ENCODE measurements around the gene AHCTF1. TPM values are rescaled to one million over a fixed set of nuclear protein-coding genes. Genes with fewer than 3 reads are reported as not detected.
"Not testable (repeated sequence)": the region's sequence is repeated elsewhere in the genome, so short reads cannot be mapped to it uniquely, and the experiment has no call there.

AHCTF1 gene
- polyA plus RNA-seq, 1 donor: 27.6 TPM

DNA sequence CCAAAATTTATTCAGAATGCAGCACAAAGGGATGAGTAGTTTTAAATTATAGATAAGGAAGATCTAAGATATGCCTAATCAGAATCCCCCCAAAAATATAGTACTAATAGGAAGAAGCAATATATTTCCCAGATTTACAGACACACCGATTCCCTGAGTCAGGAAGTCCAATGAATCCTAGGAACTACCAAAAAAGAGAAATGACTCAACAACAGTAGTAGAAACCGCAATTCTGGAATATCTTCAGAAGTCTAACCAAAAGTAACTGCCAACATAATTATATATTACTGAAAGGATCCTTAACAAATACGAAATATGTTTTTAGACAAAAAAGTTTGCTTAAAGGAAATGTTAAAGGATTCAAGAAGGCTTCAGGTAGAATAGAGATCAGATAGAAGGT, 10.3 kb downstream of the AHCTF1 start:
- no peak for DNase-seq

DNA sequence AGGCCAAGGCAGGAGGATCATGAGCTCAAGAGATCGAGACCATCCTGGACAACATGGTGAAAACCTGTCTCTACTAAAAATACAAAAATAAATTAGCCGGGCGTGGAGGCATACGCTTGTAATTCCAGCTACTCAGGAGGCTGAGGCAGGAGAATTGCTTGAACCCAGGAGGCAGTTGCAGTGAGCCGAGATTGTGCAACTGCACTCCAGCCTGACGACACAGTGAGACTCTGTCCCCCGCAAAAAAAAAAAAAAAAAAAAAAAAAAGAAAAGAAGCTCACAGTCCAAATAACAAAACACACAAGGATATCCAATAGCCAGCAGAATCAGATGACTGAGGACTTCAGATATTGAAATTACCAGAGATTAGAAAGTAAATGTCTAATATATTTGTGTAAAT, 11.8 kb downstream of the AHCTF1 start:
- no peak for DNase-seq

DNA sequence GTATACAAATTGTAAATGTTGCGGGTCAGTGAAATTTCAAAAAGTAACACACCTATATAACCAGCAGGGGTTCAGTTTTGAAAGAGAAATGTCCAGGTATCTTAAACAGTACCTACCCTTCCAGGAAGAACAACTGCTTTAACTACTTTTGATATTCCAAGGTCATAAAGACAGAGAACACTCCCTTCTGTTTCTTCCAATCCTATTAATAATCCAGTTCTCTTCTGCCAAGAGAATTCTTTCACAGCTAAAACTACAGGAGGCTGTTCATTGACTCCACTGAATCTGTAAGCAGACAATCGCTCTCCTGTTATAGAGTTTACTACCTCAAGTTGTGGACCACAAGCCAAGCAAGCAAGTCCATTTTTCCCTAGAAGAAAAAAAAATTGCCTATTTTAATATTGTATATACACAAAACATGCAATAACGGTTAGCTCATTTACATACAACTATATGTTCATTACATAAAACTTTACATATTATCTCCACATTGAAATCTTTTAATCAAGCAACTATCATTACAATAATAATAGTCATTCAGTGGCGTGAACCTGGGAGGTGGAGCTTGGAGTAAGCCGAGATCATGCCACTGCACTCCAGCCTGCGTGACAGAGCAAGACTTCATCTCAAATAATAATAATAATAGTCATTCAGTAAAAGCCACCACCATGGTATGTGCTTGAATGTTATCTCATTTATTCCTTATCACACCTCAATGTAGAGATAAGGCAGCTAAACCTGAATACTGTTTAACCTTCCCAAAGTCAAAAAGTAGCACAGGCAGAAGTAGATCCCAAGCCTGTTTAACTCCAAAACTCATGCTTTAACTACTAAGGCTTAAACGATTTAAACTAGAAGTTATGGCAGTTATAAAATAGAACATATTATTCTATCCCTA, 15.5 kb downstream of the AHCTF1 start:
- DNase-seq: not testable (repeated sequence)

DNA sequence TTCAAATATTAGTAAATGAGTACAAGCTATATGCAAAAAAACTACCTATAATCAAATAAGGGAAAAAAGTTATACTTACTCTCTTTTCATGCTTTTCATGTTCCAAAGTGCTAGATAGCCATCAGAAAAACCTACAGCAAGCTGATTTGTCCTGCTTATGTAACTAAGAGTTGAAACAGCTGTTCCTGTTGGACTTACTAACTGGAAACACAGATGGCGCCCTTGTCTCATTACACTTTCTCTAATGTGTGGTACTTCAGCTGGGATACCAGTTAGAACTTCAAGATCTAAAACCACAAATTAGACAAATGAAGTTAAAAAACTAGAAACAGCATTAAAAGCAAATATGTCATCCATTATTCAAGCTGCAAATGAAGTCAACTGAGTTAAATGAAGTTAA, 24.3 kb downstream of the AHCTF1 start:
- peak; percentile 30 for DNase-seq

DNA sequence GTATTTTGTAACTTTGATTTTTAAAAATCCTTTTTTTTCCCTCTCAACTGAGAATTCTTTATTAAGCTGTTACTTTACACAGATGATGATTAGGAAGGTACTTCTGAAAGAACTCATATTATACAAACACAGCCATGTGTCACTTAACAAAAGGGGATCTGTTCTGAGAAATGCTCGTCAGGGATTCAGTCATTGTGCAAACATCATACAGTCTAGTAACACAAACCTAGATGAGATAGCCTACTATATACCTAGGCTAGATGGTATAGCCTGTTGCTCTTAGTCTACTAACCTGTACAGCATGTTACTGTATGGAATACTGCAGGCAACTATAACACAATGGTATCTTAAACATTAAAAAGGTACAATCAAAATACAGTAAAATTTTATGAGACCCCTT, 24.9 kb downstream of the AHCTF1 start:
- DNase-seq: no peak

DNA sequence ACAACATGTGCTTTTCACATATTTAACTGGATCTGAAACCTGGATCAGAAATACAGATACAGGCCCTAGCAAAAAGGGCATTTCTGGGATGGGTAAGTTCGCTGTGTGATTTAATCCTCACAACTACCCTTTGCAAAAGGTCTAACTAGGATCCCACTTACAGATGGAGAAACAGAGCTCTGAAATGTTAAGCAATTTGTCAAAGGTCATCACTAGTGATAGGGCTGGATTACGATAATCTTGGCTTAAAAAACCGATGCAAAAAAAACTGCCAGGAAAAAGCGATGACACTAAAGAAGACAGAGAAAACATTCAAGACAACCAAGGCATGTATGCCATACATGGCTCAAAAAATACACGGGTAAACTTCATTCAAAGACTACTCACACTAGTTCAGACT, 29.9 kb downstream of the AHCTF1 start:
- DNase-seq: no peak

DNA sequence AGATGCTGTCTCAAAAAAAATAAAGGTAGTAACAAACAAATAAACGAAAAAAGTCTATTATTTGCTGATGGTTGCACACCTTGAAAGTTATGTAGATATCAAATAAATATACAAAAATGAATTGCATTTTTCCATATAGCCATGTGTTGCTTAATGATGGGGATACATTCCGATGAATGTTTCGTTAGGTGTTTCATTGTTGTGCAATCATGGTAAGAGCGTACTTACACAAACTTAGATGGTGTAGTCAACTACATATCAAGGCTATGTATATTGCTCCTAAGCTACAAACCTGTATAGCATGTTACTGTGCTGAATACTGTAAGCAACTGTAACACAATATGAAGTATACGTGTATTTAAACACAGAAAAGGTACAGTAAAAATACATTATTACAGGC, 34.4 kb downstream of the AHCTF1 start:
- DNase-seq: no peak

DNA sequence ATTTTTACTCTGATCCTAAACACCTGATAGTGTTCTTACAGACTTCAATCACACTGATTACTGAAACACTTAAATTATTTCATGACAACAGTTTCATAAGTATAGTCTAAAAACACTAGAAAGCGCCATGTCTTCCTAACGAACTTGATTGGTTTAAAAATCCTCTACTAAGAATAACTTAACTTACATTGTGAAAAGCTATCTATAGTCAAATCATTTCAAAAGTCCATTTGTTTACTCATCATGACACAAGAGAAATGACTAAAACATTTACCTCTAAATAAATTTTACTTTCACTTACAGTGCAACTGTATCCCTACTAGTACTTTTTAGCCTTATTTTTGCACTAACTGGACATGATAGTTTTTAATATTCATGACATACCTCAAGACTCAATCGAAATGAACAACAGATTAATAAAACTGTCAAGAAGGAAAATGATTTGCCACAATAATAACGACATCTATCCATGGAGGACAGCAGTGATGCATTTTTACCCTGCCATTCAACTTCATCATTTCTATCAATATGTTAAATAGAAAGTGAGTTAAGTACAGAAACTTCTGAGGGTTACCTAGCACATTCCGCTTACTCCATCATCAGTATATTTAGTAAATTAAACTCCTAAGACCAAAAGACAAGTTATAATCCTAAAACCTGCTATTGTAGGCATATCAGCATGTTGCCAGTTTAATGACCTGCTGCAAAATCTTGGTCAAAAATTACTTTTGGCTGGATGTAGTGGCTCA, 38.4 kb downstream of the AHCTF1 start:
- no peak for DNase-seq

DNA sequence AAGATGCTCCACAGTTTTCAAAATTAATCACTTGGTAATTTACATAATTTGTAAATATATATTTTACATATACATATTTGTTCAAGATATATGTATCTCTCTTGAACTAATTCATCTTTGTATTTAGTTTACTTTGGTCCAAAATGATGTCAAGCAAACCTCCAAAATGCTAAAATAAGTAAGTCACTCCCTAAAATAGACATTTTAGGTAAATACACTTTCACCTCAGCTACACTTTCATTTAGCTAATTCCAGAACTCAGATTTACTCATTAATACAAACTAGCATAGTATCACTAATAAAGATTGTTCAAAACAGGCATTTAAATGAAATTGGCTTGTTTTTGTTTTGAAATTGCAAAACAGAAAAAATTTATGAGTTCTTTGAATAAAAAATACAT, 40.6 kb downstream of the AHCTF1 start:
- DNase-seq: no peak

DNA sequence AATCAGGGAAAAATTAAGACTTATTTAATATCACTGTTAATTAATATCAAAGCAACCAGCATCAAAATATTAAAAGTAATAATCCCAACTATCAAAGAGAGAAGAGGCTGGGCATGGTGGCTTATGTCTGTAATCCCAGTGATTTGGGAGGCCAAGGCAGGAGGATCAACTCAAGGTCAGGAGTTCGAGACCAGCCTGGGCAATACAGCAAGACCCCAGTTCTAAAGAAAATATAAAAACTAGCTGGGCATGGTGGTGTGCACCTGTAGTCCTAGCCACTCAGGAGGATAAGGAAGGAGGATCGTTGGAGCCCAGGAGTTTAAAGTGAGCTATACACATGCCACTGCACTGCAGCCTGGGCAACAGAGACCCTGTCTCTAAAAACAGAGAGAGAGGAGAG, 43.2 kb downstream of the AHCTF1 start:
- no peak for DNase-seq

DNA sequence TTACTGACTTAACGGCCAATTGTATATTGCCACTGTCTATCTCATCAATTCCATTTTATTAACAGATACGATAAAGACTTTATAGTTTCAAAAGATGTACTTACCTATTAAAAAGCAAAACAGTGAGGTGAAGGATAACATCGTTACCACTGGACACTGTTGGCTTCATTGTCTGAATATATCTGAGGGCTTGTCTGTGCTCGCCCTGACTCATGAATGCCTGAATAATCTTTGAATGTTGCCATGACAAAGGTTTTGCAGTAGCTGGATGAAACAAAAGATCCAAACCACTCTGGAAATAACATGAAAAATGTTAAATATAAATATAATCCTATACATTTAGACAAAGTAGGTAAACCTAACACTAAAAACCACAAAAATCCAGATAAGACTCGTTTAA, 46.4 kb downstream of the AHCTF1 start:
- not testable (repeated sequence) for DNase-seq

DNA sequence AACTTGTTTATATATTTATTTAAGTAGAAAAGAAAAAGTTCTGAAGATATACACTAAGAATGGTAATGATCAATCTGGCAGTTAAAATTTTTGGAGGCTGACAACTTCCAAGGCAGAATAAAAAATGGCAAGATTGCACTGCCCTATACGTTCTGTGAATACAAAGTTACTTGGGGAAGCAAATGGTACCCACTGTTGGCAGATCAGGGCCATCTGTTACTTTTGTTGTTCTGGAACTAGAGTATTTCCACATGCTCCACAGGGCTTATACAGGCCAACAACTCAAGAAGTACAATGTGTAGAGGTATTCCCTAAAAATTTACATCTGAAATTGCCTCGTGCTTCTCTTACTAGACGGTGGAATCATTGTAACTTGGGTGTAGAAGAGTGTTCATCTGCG, 53.2 kb downstream of the AHCTF1 start:
- DNase-seq: no peak

DNA sequence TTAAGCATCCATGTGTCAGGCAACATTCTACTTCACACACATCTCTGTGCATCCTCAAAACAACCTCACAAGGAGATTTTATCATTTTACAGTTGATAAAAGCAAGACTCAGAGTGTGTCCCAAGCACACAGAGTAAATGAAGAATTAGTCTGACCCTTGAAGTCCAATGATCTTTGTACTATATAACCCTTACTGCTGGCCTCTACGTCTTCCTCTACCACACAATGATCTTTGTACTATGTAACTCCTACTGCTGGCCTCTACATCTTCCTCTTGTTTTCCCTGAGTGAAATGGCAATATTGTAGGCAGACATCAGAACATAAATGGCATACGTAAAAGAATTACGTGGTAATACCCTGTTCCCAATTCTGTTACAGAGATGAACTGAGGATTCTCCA, 55.3 kb downstream of the AHCTF1 start:
- no peak for DNase-seq

DNA sequence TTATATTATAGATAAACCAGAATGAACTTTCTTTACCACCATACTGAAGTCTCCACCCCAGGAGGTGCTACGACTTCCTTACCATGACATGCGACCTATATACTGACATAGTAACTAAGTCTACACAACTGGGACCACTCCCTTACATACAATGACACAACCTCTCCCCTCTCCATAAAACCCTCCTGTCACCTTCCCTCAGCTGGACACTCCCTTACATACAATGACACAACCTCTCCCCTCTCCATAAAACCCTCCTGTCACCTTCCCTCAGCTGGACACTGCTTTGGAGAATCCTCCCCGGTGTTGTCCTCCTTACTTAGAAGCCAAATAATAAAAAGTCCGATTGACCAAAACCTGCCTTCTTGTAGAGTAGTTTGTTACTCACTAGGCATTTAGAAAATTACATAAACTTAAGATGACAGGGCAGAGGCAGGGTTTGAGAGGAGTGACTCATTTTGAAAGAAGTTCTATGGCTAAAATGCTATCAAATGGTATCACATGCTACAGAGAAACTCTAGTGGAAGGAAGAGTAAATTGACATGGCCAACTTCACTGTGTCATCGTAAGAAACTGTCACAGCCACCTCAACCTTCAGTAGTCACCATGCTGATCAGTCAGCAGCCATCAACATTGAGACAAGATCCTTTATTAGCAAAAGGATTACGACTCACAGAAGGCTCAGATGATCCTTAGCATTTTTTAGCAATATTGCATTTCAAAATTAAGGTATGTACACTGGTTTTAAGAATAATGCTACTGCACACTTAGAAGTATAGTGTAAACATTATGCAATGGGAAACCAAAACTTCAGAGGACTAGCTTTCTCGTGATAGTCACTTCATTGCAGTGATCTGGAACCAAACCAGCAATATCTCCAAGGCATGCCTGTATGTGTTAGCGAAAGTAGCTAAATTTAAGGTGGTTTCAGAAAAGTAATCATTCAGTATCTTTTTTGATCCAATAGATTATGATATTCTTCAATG, 56.4 kb downstream of the AHCTF1 start:
- no peak for DNase-seq

DNA sequence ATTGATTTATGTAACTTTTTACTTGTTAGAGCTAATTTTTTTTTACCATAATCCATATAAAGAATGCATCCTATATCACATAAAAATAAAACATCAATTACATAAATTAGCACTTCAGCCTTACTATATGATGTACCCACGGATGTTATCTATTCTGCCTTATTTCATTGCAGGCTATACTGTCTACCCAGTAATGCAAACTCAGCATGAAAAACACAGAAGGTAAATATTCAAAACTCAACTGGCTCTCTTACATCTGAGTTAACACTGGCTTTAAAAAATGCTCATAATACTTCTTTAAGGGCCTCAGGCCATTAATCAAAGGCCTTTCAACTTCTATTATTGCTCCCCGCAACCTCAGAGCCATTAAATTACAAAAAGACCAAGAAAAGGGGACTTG, 65.8 kb downstream of the AHCTF1 start:
- DNase-seq: no peak

DNA sequence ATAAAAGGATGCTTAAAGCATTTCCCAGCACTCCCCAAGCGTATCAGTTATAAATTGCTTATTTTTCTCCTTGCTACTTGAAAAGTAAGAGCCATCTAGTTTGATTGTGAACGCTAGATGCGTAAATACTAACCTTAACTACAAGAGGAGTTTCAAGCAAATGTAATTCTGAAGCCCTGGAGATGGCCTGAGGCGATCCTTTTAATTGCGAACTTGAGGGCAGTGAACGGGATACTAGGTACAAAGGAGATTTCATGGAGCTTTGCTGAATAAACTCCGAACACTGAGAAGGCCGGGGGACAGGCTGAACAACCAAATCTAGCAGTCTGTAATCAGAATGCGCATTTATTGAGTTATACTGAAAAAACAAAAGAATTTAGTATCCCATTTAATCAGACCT, 68.0 kb downstream of the AHCTF1 start:
- DNase-seq: not testable (repeated sequence)

DNA sequence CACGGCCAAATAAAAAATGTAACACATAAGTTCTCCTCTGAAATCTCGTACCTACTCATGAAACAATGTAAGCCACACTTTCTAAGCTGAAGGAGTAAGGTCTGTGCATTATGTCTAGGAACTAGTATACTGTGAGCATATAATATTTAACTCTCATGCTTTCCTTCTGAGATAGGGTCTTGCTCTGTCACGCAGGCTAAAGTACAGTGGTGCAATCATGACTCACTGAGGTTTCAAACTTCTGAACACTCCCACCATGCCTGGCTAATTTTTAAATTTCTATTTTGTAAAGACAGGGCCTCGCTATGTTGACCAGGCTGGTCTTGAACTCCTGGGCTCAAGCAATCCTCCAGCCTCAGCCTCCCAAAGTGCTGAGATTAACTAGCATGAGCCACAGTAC, 71.3 kb downstream of the AHCTF1 start:
- DNase-seq: no peak

DNA sequence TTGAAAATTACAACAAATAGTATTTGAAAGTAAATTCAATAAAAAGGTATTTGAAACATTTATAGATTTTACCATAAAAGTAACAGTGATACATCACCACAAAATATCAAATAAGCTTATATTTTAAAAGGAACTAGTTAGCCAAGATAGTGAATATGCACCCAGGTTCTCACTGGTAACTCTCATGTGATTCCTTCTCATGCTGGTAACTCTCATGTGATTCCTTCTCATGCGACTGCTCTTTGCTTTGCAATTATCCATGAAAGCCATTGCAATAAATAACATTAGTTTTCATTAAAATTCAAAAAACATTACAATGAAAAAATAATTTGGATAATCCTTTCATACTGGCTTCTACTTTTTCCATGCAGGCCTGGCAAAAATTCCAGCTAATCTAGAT, 75.4 kb downstream of the AHCTF1 start:
- DNase-seq: no peak

DNA sequence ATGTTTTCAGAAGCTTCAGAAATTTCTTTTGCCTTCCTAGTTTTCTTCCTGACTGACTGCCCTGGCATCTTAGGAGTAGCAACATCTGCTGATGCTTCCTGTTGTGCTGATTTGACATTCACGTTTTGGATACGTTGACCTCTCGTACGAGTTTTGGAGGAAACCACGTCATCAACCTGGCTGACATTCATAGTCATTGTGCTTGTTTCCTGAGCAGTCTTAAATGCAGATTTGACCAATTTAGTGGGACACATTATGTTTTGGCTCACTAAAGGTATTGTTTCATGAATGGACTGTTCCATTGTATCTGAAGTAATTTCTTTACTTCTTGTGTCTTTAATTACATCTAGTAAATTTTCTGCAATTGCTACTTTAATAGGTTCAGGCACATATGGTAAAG, 81.1 kb downstream of the AHCTF1 start:
- DNase-seq: not testable (repeated sequence)

DNA sequence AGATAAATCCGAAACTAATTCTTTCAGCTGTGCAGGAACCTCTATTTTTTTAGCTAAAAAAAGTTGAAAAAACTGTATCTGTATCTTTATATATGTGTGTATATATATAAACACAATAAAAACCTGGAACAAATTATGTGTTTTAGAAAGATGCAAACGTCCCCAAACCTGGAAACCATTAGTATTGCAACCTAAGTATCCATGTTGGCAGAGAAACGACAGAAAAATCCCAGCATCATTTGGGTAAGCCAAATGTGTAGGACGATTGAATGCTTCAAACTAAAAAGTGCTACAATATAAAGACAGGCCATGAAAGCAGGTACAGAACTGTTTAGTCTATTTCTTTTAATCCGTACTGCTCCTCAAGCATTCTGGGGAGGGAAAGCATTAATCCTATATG, 87.9 kb downstream of the AHCTF1 start:
- peak; percentile 23 for DNase-seq

DNA sequence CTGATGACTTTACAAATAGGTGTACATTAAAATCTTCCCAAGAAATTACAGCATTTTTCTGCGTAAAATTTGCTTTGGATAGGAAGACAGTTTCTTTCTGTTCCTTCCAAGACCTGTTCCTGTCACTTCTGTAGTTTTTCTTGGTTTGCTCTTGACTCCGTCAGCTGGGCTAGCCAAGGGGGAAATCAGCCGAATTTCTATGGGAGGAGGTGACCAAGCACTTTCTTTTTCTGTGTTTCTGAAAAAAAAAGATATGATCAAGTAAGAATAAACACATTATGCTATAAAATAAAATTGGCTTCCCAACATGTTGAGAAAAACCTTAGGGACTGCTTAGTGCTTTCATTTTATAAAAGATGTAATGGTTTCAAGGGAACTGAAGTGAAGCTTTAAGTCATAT, 91.0 kb downstream of the AHCTF1 start:
- DNase-seq: not testable (repeated sequence)

DNA sequence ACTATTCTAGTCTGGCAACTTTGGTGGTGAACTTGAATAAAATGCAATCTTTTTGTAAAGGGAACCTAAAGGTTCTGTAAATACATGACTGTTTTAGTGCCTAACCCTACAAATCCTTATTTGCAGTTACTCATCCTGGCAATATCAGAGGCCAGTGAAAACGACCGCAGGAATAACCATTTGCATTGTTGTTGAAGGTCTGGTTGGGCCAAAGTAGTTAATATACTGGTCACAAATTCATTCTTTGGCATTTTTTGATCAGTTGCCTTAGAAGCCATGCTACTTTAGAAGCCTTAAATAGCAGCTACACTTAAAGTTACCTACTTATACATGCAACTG, 93.7 kb downstream of the AHCTF1 start:
- DNase-seq: no peak

Data from hindlimb muscle (tissue), 1 donor.